Measurements from ENCODE around the gene PTDSS2. TPM values are rescaled to one million over a fixed set of nuclear protein-coding genes. Genes with fewer than 3 reads are reported as not detected.

The PTDSS2 gene
- total and polyA plus RNA-seq, 8 donors = 11.3 to 44.7 (median 15.7) TPM

DNA sequence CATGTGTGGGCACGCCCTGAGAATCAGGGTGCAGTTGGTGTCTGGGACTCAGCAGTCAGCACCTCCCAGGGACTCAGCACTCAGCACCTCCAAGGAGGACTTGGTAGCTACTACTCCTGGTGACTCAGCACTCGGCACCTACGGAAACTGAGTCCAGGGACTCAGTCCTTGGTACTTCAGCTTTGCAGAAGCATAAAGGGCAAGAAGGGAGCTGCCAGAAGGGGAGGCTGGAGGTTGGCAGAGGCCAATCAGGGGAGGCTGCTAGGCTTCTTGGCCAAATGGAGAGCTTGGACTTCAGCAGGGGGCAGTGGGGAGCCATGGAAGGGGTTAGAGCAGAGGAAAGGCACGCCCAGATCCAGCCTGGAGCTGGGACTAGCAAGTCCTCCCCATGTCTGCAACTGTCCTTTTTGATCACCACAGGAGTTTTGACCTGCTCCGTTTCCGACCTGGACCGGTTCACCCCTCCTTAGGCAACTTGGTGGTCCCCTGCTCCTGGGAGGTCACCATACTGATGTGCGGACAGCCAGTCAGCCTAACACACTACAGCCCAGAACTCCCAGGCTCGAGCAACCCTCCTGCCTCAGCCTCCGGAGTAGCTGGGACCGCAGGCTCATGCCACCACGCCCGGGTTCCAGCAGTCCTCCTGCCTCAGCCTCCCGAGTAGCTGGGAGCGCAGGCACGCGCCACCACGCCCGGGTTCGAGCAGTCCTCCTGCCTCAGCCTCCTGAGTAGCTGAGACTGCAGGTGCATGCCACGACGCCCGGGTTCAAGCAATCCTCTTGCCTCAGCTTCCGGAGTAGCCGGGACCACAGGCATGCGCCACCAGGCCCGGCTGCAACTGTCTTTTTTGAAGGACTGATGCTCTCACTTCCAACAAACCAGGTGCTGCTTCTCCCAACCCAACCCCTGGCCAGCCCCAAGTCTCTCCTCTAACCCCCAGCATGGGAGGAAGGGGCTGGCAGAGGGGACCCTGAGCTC is 9.7 kb upstream of the PTDSS2 start:
- 90 to 92% methylated on average over 27 of the region's 27 CpGs for WGBS, 2 donors

DNA sequence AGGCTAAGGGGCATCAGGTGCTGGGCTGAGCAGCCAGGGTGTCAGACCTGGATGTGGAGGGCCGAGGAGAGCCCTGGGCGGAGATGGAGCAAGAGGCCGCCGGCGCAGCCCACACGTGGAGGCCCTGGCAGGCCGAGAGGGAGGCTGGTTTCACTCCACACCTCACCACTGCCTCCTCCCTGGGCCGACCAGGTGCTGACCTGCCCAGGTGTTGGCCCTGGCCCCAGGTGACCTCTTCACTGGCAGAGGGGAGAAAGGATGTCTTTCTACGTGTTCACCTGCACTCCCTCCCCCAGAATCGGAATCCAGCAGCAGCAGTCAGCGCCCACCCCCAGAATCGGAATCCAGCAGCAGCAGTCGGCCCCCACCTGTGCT is 9.0 kb upstream of the PTDSS2 start:
- FAIRE-seq (no peak), DNase-seq (peak in 2 of 6 donors; percentile 58 to 71), ATAC-seq (peak; percentile 30 to 44 (median 34))
- H3K9me3 ChIP-seq = no peaks in the 10 kb centered on the region
- no peak overlapping the region for H3K27ac ChIP-seq
- H3K36me3 ChIP-seq = no peaks in the 10 kb centered on the region
- intact Hi-C loops (cut with DNase I) = no loop called here
- WGBS, 2 donors = 41 to 55% methylated on average over 9 to 13 of the region's 13 CpGs
- peaks cover 0 to 7% (median 0%) of the 10 kb centered on the region in 3 donors for H3K4me1 ChIP-seq
- no peaks in the 10 kb centered on the region for H3K27me3 ChIP-seq
- H3K4me3 ChIP-seq = peak overlapping the region in 3 of 4 donors; percentile 42 to 61 (median 42)
- TF ChIP-seq, protein P1, sequence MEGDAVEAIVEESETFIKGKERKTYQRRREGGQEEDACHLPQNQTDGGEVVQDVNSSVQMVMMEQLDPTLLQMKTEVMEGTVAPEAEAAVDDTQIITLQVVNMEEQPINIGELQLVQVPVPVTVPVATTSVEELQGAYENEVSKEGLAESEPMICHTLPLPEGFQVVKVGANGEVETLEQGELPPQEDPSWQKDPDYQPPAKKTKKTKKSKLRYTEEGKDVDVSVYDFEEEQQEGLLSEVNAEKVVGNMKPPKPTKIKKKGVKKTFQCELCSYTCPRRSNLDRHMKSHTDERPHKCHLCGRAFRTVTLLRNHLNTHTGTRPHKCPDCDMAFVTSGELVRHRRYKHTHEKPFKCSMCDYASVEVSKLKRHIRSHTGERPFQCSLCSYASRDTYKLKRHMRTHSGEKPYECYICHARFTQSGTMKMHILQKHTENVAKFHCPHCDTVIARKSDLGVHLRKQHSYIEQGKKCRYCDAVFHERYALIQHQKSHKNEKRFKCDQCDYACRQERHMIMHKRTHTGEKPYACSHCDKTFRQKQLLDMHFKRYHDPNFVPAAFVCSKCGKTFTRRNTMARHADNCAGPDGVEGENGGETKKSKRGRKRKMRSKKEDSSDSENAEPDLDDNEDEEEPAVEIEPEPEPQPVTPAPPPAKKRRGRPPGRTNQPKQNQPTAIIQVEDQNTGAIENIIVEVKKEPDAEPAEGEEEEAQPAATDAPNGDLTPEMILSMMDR (IDR thresholded peaks at IDR 0.05) = no peak

More for the DNA sequence above, 9.7 kb upstream of the PTDSS2 start:
- Histone ChIP-seq H3K4me3 (peak overlapping the region in 1 of 4 donors; percentile 61), H3K27ac (no peak overlapping the region), H3K9me3 (no peaks in the 10 kb centered on the region), H3K27me3 (no peaks in the 10 kb centered on the region), H3K36me3 (no peaks in the 10 kb centered on the region), H3K4me1 (peaks cover 0 to 7% (median 0%) of the 10 kb centered on the region in 3 donors)
- FAIRE-seq = no peak
- intact Hi-C loops (cut with DNase I) = no loop called here
- TF ChIP-seq, protein P1 (IDR thresholded peaks at IDR 0.05) = no peak
- peak in 2 of 6 donors; percentile 39 to 53 for DNase-seq
- no peak for ATAC-seq

DNA sequence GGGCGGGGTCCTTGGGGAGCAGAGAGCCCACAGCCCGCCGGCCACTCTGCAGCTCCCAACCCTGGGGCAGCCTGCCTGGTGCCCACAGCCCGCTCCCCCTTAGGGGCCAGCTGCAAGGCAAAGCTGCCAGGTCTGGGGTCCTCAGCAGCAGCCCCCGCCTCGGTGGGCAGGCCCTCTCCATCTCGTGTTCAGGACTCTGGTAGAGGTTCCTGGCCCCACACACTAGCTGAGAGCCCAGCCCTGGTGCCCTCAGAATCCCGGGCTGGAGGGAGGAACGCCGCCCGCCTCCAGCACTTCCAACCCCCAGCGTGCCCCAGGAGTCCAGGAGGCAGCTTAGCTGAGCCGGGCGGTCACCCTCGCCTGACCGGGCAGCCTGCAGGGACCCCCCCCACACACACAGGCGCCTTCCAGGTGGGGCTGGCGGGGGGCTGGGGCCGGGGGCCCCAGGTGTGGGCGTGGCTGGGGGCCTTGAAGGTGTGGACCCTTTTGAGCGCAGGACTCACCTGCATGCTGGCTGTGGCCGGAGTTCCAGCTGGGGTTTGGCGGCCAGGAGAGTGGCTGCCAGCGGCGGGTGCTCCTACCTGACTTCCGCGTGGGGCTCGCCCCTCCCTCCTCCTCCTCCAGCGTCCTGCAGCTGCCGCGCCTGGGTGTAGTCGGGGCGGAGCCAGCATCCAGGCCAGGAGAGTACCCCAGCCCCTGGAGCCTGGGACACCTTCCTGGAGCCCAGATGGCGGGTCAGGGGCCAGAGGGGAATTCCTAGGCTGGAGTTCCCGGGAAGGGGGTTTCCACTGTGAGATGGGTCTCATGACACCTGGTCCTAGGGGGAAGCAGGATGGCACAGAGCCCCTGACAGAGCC is 8.4 kb upstream of the PTDSS2 start, which contains the start of gene ANO9:
Gene ANO9 (minus strand): TSS at position 594 of the 857 bp plus-strand sequence. CDS start 85 bp downstream, at position 509.
- TF ChIP-seq, protein P1 (IDR thresholded peaks at IDR 0.05) = no peak
- Histone ChIP-seq H3K4me3 (peak within 1 kb of the TSS; percentile 23 to 61 (median 42)), H3K36me3 (no peaks in the 10 kb centered on the region), H3K27ac (no peak within 1 kb of the TSS), H3K9me3 (no peaks in the 10 kb centered on the region), H3K27me3 (no peaks in the 10 kb centered on the region), H3K4me1 (peaks cover 0 to 7% (median 0%) of the 10 kb centered on the region in 3 donors)
- ATAC-seq (peak; percentile 85 to 93 (median 90)), FAIRE-seq (no peak), DNase-seq (peak; percentile 71 to 93 (median 80))
- 9 to 10% methylated on average over 25 to 35 of the region's 35 CpGs for WGBS, 2 donors
- intact Hi-C loops (cut with DNase I) = no loop called here

DNA sequence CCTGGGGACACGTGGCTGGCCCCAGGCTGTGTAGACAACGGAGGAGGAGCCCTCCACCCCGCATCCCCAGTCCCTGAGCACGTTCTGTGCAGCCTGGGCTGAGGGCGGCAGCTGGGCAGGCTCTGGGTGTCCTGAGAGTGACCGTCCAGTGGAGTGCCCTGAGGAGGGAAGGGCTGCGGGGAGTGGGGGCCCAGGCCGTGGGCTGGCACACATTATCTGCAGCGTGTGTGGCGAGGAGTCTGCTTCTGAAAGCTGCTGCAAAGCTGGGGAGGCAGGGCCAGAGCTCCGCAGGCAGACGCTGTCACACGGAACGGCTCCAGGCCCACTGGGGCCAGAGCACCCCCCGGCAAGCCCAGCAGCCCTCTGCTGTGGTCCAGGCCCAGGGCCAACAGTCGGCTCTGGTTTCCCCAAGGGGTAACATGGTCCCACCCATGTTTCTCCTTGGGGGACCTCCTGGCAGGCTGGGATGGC is 7.4 kb upstream of the PTDSS2 start:
- 59 to 69% methylated on average over 15 to 16 of the region's 16 CpGs for WGBS, 2 donors
- no peak for FAIRE-seq

More for the DNA sequence above, 7.4 kb upstream of the PTDSS2 start:
- peaks cover 0 to 7% (median 0%) of the 10 kb centered on the region in 3 donors for H3K4me1 ChIP-seq
- H3K36me3 ChIP-seq = no peaks in the 10 kb centered on the region
- ATAC-seq = no peak
- H3K4me3 ChIP-seq = no peak overlapping the region
- TF ChIP-seq, protein P1 (IDR thresholded peaks at IDR 0.05) = no peak
- no peaks in the 10 kb centered on the region for H3K9me3 ChIP-seq
- intact Hi-C loops (cut with DNase I) = no loop called here
- peak in 2 of 6 donors; percentile 53 to 68 for DNase-seq
- H3K27me3 ChIP-seq = no peaks in the 10 kb centered on the region
- H3K27ac ChIP-seq = no peak overlapping the region
